Neutrophil (primary cell): ENCODE measurements around the gene STOML1.
A peak's percentile ranks its signal among the peaks of the same experiment; 100 is the strongest.

ENCODE experiments used
- H3K27ac ChIP-seq: fragments of 200-600 bp; sonication (generic); 2 replicates; pipeline ENCODE4 v1.5.1; 2016; ENCODE audit warnings: mild to moderate bottlenecking, moderate library complexity
- H3K27me3 ChIP-seq: fragments of 200-600 bp; sonication (generic); 2 replicates; pipeline ENCODE4 v1.6.0; 2016; ENCODE audit warnings: mild to moderate bottlenecking
- H3K36me3 ChIP-seq: fragments of 200-600 bp; sonication (generic); 2 replicates; pipeline ENCODE4 v1.5.1; 2017
- H3K4me1 ChIP-seq, 2 experiments: fragments of 200-600 bp in 1 of 2; sonication (generic) in 1 of 2; 1 replicate in 1 of 2; 2 replicates in 1 of 2; pipeline versions ENCODE4 v1.5.1 to v1.6.1; 2013 to 2016; ENCODE audit warnings: low read depth in 1 of 2, low read length in 1 of 2, mild to moderate bottlenecking in 1 of 2, moderate library complexity in 1 of 2; ENCODE audit not compliant: control insufficient read depth in 1 of 2, insufficient read depth in 1 of 2
- H3K4me3 ChIP-seq, 2 experiments: fragments of 200-600 bp in 1 of 2; sonication (generic) in 1 of 2; 1 replicate in 1 of 2; 2 replicates in 1 of 2; pipeline ENCODE4 v1.5.1; 2013 to 2016; ENCODE audit warnings: low read depth in 1 of 2, low read length in 1 of 2, mild to moderate bottlenecking in 1 of 2, moderate library complexity in 1 of 2
- H3K9me3 ChIP-seq: fragments of 200-600 bp; sonication (generic); 2 replicates; pipeline ENCODE4 v1.5.1; 2016
- CTCF ChIP-seq: fragments of 200-600 bp; sonication (generic); IDR thresholded peaks from 2 replicates; pipeline ENCODE4 v1.5.1; 2016; ENCODE audit warnings: antibody characterized with exemption

The STOML1 gene

GRCh38 chr15:73996939-73997338, 4.8 kb upstream of the STOML1 start:
- peak overlapping the region; percentile 54 to 55 for H3K4me3 ChIP-seq
- no peak for TF ChIP-seq CTCF
- peaks cover 54 to 56% of the 10 kb centered on the region in 2 experiments for H3K4me1 ChIP-seq
- H3K27me3 ChIP-seq = no peaks in the 10 kb centered on the region
- H3K9me3 ChIP-seq = no peaks in the 10 kb centered on the region
- peak overlapping the region; percentile 91 for H3K27ac ChIP-seq
- H3K36me3 ChIP-seq = peaks cover 18% of the 10 kb centered on the region

GRCh38 chr15:73996267-73996666, 4.2 kb upstream of the STOML1 start:
- H3K27me3 ChIP-seq = no peaks in the 10 kb centered on the region
- H3K4me1 ChIP-seq = peaks cover 61 to 62% of the 10 kb centered on the region in 2 experiments
- H3K4me3 ChIP-seq = peak overlapping the region; percentile 55 to 70
- TF ChIP-seq CTCF = no peak
- H3K9me3 ChIP-seq = no peaks in the 10 kb centered on the region
- H3K36me3 ChIP-seq = peaks cover 18% of the 10 kb centered on the region
- H3K27ac ChIP-seq = peak overlapping the region; percentile 91

GRCh38 chr15:73994912-73995622, 3.0 kb upstream of the STOML1 start:
- H3K9me3 ChIP-seq = no peaks in the 10 kb centered on the region
- H3K4me3 ChIP-seq = peak overlapping the region; percentile 70 to 85
- H3K27ac ChIP-seq = peak overlapping the region; percentile 91
- no peak for TF ChIP-seq CTCF
- H3K4me1 ChIP-seq = peaks cover 63 to 64% of the 10 kb centered on the region in 2 experiments
- H3K36me3 ChIP-seq = peaks cover 18% of the 10 kb centered on the region
- no peaks in the 10 kb centered on the region for H3K27me3 ChIP-seq

GRCh38 chr15:73994413-73994883, 2.4 kb upstream of the STOML1 start, which contains the start of gene PML:
PML (plus strand) TSS chr15:73994716; CDS start chr15:73994813, 97 bp downstream.
- H3K27me3 ChIP-seq = no peaks in the 10 kb centered on the region
- no peaks in the 10 kb centered on the region for H3K9me3 ChIP-seq
- H3K27ac ChIP-seq = peak within 1 kb of the TSS; percentile 91
- H3K4me1 ChIP-seq = peaks cover 63 to 64% of the 10 kb centered on the region in 2 experiments
- peak within 1 kb of the TSS; percentile 70 to 85 for H3K4me3 ChIP-seq
- peaks cover 17% of the 10 kb centered on the region for H3K36me3 ChIP-seq
- TF ChIP-seq CTCF = peak; percentile 55

- Histone ChIP-seq H3K4me3 (peak overlapping the region; percentile 70 to 97), H3K4me1 (peaks cover 63 to 64% of the 10 kb centered on the region in 2 experiments)
These were observed 1.3 kb upstream of the STOML1 start for GRCh38 chr15:73993211-73993994.

More at GRCh38 chr15:73993211-73993994, 1.3 kb upstream of the STOML1 start:
- TF ChIP-seq CTCF = no peak
- Histone ChIP-seq H3K9me3 (no peaks in the 10 kb centered on the region), H3K36me3 (peaks cover 7% of the 10 kb centered on the region), H3K27me3 (no peaks in the 10 kb centered on the region), H3K27ac (peak overlapping the region; percentile 91)
